Kidney epithelial cell (primary cell): Measurements from ENCODE around the gene GLIS2. TPM values are rescaled to one million over a fixed set of nuclear protein-coding genes. Genes with fewer than 3 reads are reported as not detected.

Experiments
- DNase-seq: peaks from one replicate; pipeline ENCODE4 v3.0.0-alpha.2; 2010; ENCODE audit warnings: low read depth
- H3K27me3 ChIP-seq: 2 replicates; pipeline ENCODE4 v1.6.0; 2011; ENCODE audit warnings: low read length; ENCODE audit not compliant: control insufficient read depth, insufficient read depth
- H3K36me3 ChIP-seq: 2 replicates; pipeline ENCODE4 v1.5.1; 2011; ENCODE audit warnings: low read length; ENCODE audit not compliant: control insufficient read depth, insufficient read depth
- H3K4me3 ChIP-seq: 2 replicates; pipeline ENCODE4 v1.5.1; 2011; ENCODE audit warnings: low read depth, mild to moderate bottlenecking, control low read depth, low read length
- CTCF ChIP-seq: IDR thresholded peaks from 2 replicates; pipeline ENCODE4 v1.5.1; 2011; ENCODE audit warnings: mild to moderate bottlenecking, moderate library complexity, low read length, control low read depth, inconsistent platforms; ENCODE audit not compliant: insufficient read depth, poor library complexity, severe bottlenecking
- total RNA-seq: library from RNA; depleted of rRNA; stranded (reverse); fragments of >200 nt; gene quantifications from 2 replicates; pipeline ENCODE4 v1.2.3, GENCODE V29; 2015

GLIS2 gene
- total RNA-seq, 1 donor from 2014 or later, result 11.5 TPM

GRCh38 chr16:4272114-4272956 is 43.5 kb upstream of the GLIS2 start:
- no peaks in the 10 kb centered on the region for H3K36me3 ChIP-seq
- DNase-seq, result no peak

GRCh38 chr16:4273858-4274311 is 42.0 kb upstream of the GLIS2 start:
- no peak for DNase-seq

More at GRCh38 chr16:4272114-4272956, 43.5 kb upstream of the GLIS2 start:
- TF ChIP-seq CTCF, result no peak
- Histone ChIP-seq H3K27me3 (no peaks in the 10 kb centered on the region), H3K4me3 (peak overlapping the region; percentile 77)

GRCh38 chr16:4275861-4276260 is 40.0 kb upstream of the GLIS2 start:
- Histone ChIP-seq H3K4me3 (no peak overlapping the region), H3K36me3 (no peaks in the 10 kb centered on the region), H3K27me3 (no peaks in the 10 kb centered on the region)
- DNase-seq, result no peak
- TF ChIP-seq CTCF, result no peak

More at GRCh38 chr16:4273858-4274311, 42.0 kb upstream of the GLIS2 start:
- peak; percentile 63 for TF ChIP-seq CTCF
- Histone ChIP-seq H3K36me3 (no peaks in the 10 kb centered on the region), H3K27me3 (no peaks in the 10 kb centered on the region), H3K4me3 (peak overlapping the region; percentile 77)

GRCh38 chr16:4277987-4278513 is 37.8 kb upstream of the GLIS2 start:
- no peak overlapping the region for H3K4me3 ChIP-seq
- TF ChIP-seq CTCF, result no peak
- no peak for DNase-seq
- H3K36me3 ChIP-seq, result no peaks in the 10 kb centered on the region
- no peaks in the 10 kb centered on the region for H3K27me3 ChIP-seq

- H3K4me3 ChIP-seq, result no peak overlapping the region
- no peaks in the 10 kb centered on the region for H3K27me3 ChIP-seq
- DNase-seq, result no peak
- no peak for TF ChIP-seq CTCF
- H3K36me3 ChIP-seq, result no peaks in the 10 kb centered on the region
These were observed 35.2 kb upstream of the GLIS2 start for GRCh38 chr16:4280625-4281024.
